Tibial nerve (tissue), 4 donors: ENCODE measurements around the gene TRIM40. TPM values are rescaled to one million over a fixed set of nuclear protein-coding genes. Genes with fewer than 3 reads are reported as not detected.

Source experiments
- DNase-seq, 2 donors: peaks; one replicate each; pipeline ENCODE4 v3.0.0-alpha.2; 2019; ENCODE audit warnings: low spot score in 2 of 2
- H3K27ac ChIP-seq, 4 donors: fragments of 200-600 bp; sonication (generic) in 3 of 4; one replicate each; pipeline ENCODE4 v1.5.1; 2017 to 2019; ENCODE audit warnings: mild to moderate bottlenecking in 1 of 4
- H3K27me3 ChIP-seq, 2 donors: fragments of 200-600 bp; sonication (generic) in 1 of 2; one replicate each; pipeline versions ENCODE4 v1.5.1 to v1.6.0; 2017 to 2019
- H3K36me3 ChIP-seq, 3 donors: fragments of 200-600 bp; sonication (generic); one replicate each; pipeline ENCODE4 v1.5.1; 2018 to 2019
- H3K4me1 ChIP-seq, 4 donors: fragments of 200-600 bp; sonication (generic) in 3 of 4; one replicate each; pipeline ENCODE4 v1.5.1; 2017 to 2019
- H3K4me3 ChIP-seq, 4 donors: fragments of 200-600 bp; sonication (generic) in 3 of 4; one replicate each; pipeline ENCODE4 v1.5.1; 2017 to 2019; ENCODE audit warnings: mild to moderate bottlenecking in 1 of 4, moderate library complexity in 1 of 4
- H3K9me3 ChIP-seq, 4 donors: fragments of 200-600 bp; sonication (generic) in 3 of 4; one replicate each; pipeline ENCODE4 v1.5.1; 2017 to 2019
- CTCF ChIP-seq, 5 experiments: fragments of 200-600 bp in 3 of 5; fragments of 450-650 bp in 2 of 5; sonication (generic) in 3 of 5; IDR thresholded peaks; one replicate each; pipeline ENCODE4 v1.5.1; 2016 to 2019; ENCODE audit warnings: antibody characterized with exemption in 5 of 5, mild to moderate bottlenecking in 3 of 5, moderate library complexity in 2 of 5
- EP300 ChIP-seq, 2 donors: sonication (generic); formaldehyde crosslinking; IDR thresholded peaks; one replicate each; pipeline ENCODE4 v1.6.1; 2017; ENCODE audit warnings: antibody characterized with exemption in 2 of 2, mild to moderate bottlenecking in 1 of 2
- POLR2A ChIP-seq, 2 donors: fragments of 450-650 bp; IDR thresholded peaks; one replicate each; pipeline ENCODE4 v1.6.1; 2017; ENCODE audit warnings: antibody characterized with exemption in 2 of 2, mild to moderate bottlenecking in 2 of 2, moderate library complexity in 2 of 2
- WGBS, 2 donors: methylation state at CpG; one replicate each; pipeline ENCODE4 v1.1.5; 2018; 5-methylcytosine and 5-hydroxymethylcytosine counted together
- total RNA-seq, 4 donors: library from RNA; depleted of rRNA; stranded (reverse); fragments of >200 nt; gene quantifications; one replicate each; pipeline ENCODE4 v1.1.0, GENCODE V29; 2016

TRIM40 gene
- total RNA-seq, 4 donors from 2014 or later: not detected

GRCh38 chr6:30149858-30150550 is 14.1 kb downstream of the TRIM40 start:
- no peak for DNase-seq
- Histone ChIP-seq H3K4me1 (peaks cover 0 to 3% (median 0%) of the 10 kb centered on the region in 4 donors), H3K9me3 (no peaks in the 10 kb centered on the region), H3K27ac (no peak overlapping the region), H3K27me3 (peaks cover 0 to 19% of the 10 kb centered on the region in 2 donors), H3K36me3 (no peaks in the 10 kb centered on the region), H3K4me3 (no peak overlapping the region)
- WGBS, 2 donors: 64 to 65% methylated on average over 7 of the region's 7 CpGs
- TF ChIP-seq POLR2A (IDR thresholded peaks at IDR 0.05): no peak

DNA sequence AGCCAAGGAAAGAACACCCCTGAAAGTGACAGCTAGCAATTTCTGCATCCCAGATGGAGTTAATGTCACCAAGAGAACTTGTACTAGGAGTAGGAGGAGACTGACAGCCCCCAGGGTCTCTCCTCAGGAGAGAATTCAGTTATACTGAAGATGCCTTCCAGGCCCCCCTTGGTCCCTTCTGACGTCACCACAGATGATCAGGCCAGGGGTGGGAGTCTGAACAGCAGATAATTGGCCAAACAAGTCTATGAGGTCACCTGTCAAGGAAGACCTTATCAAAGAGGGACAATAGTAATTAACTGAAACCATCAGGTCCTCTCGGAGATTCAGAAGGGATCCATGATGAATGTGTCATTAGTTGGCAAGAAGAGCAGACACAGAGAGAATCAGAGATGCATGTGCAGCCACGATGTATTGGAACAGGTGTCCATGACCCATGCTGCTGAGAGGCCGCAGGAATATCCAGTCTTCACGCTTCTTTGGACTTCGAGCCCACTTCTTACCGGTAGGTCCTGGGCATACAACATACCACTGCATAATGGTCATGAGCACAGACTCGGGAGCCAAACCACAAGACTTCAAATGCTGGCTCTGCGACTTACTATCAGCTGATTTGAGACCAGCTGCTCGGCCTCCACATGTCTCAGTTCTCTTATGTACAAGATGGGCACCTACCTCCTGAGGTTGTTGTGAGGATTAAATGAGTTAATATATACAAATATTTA is 14.9 kb downstream of the TRIM40 start:
- 82 to 86% methylated on average over 10 of the region's 10 CpGs for WGBS, 2 donors
- peaks cover 0 to 12% of the 10 kb centered on the region in 2 donors for H3K27me3 ChIP-seq

DNA sequence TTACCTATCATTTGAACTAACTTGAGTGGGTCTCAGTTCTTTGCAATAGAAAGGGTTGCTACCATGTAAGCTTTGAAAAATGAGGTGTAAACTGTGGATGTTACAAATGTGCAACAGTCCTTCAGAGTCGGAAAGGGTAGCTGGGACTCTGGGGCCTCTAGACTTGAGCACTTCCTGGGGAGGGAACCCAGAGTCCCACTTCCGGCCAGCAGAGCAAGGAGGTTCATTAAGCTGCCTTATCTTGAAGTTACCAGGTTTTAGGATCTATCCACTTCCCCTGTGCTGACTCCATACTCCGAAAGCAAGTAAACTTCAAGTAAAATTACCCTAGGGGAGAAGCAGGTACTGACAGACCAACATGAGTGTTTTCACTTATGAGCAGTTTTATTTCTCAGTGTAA is 15.6 kb downstream of the TRIM40 start:
- Histone ChIP-seq H3K36me3 (no peaks in the 10 kb centered on the region), H3K27me3 (peaks cover 0 to 7% of the 10 kb centered on the region in 2 donors)
- DNase-seq: no peak

More for the DNA sequence above, 14.9 kb downstream of the TRIM40 start:
- peaks cover 0 to 3% (median 1%) of the 10 kb centered on the region in 4 donors for H3K4me1 ChIP-seq
- H3K36me3 ChIP-seq: no peaks in the 10 kb centered on the region
- no peak for TF ChIP-seq POLR2A (IDR thresholded peaks at IDR 0.05)
- TF ChIP-seq CTCF (IDR thresholded peaks at IDR 0.05): no peak
- no peak for TF ChIP-seq EP300 (IDR thresholded peaks at IDR 0.05)
- H3K4me3 ChIP-seq: no peak overlapping the region
- H3K9me3 ChIP-seq: no peaks in the 10 kb centered on the region
- no peak for DNase-seq
- H3K27ac ChIP-seq: no peak overlapping the region

GRCh38 chr6:30152016-30152673 is 16.2 kb downstream of the TRIM40 start:
- DNase-seq: no peak
- Histone ChIP-seq H3K27ac (no peak overlapping the region), H3K4me3 (no peak overlapping the region), H3K9me3 (no peaks in the 10 kb centered on the region), H3K36me3 (no peaks in the 10 kb centered on the region), H3K4me1 (peaks cover 0 to 13% (median 1%) of the 10 kb centered on the region in 4 donors), H3K27me3 (peaks cover 0 to 7% of the 10 kb centered on the region in 2 donors)
- 62 to 79% methylated on average over 4 of the region's 4 CpGs for WGBS, 2 donors
- TF ChIP-seq POLR2A (IDR thresholded peaks at IDR 0.05) (no peak), EP300 (IDR thresholded peaks at IDR 0.05) (no peak), CTCF (IDR thresholded peaks at IDR 0.05) (no peak)

More for the DNA sequence above, 15.6 kb downstream of the TRIM40 start:
- TF ChIP-seq CTCF (IDR thresholded peaks at IDR 0.05) (no peak), EP300 (IDR thresholded peaks at IDR 0.05) (no peak), POLR2A (IDR thresholded peaks at IDR 0.05) (no peak)
- Histone ChIP-seq H3K4me3 (no peak overlapping the region), H3K4me1 (peaks cover 0 to 10% (median 1%) of the 10 kb centered on the region in 4 donors), H3K27ac (no peak overlapping the region), H3K9me3 (no peaks in the 10 kb centered on the region)
- 50 to 68% methylated on average over 3 of the region's 3 CpGs for WGBS, 2 donors

- Histone ChIP-seq H3K36me3 (no peaks in the 10 kb centered on the region), H3K9me3 (no peaks in the 10 kb centered on the region), H3K4me3 (no peak overlapping the region), H3K27ac (no peak overlapping the region), H3K4me1 (peaks cover 0 to 13% (median 1%) of the 10 kb centered on the region in 4 donors), H3K27me3 (peaks cover 0 to 7% of the 10 kb centered on the region in 2 donors)
- no peak for DNase-seq
- TF ChIP-seq CTCF (IDR thresholded peaks at IDR 0.05): no peak
- TF ChIP-seq POLR2A (IDR thresholded peaks at IDR 0.05): no peak
- TF ChIP-seq EP300 (IDR thresholded peaks at IDR 0.05): no peak
- 72 to 86% methylated on average over 3 of the region's 3 CpGs for WGBS, 2 donors
Measured at GRCh38 chr6:30152910-30153610, 17.1 kb downstream of the TRIM40 start.
